Loucy (cell line): ENCODE results near the gene PIP5K1C.
"Not testable (repeated sequence)": the region's sequence is repeated elsewhere in the genome, so short reads cannot be mapped to it uniquely, and the experiment has no call there.

Experiments
- H2AFZ ChIP-seq: fragments of 200-600 bp; sonication (generic); 2 replicates; pipeline ENCODE4 v1.6.0; 2016; ENCODE audit warnings: antibody characterized with exemption, mild to moderate bottlenecking, low read length, moderate library complexity
- H3F3A ChIP-seq: fragments of 200-600 bp; 2 replicates; pipeline ENCODE4 v1.6.0; 2016; ENCODE audit warnings: antibody characterized with exemption, low read depth, mild to moderate bottlenecking
- H3K27me3 ChIP-seq: fragments of 200-600 bp; sonication (generic); 2 replicates; pipeline ENCODE4 v1.6.1; 2014; ENCODE audit warnings: low read length, mild to moderate bottlenecking; ENCODE audit not compliant: insufficient read depth, poor library complexity, severe bottlenecking
- H3K36me3 ChIP-seq: fragments of 200-600 bp; sonication (generic); 2 replicates; pipeline ENCODE4 v1.6.1; 2016; ENCODE audit warnings: low read length; ENCODE audit not compliant: insufficient read depth
- H3K4me1 ChIP-seq: fragments of 200-600 bp; sonication (generic); 2 replicates; pipeline ENCODE4 v1.5.1; 2014; ENCODE audit warnings: low read length, mild to moderate bottlenecking; ENCODE audit not compliant: insufficient read depth, poor library complexity, severe bottlenecking
- H3K4me2 ChIP-seq: fragments of 200-600 bp; sonication (generic); 2 replicates; pipeline ENCODE4 v1.6.0; 2014; ENCODE audit warnings: antibody characterized with exemption, low read length, low read depth, mild to moderate bottlenecking; ENCODE audit not compliant: poor library complexity, severe bottlenecking
- H3K4me3 ChIP-seq: fragments of 200-600 bp; sonication (generic); 2 replicates; pipeline ENCODE4 v1.5.1; 2014; ENCODE audit warnings: low read length, mild to moderate bottlenecking, mixed read lengths; ENCODE audit not compliant: poor library complexity, severe bottlenecking
- H3K79me2 ChIP-seq: fragments of 200-600 bp; sonication (generic); 2 replicates; pipeline ENCODE4 v1.6.1; 2014; ENCODE audit warnings: low read length; ENCODE audit not compliant: insufficient read depth
- H3K9ac ChIP-seq: fragments of 200-600 bp; sonication (generic); 2 replicates; pipeline ENCODE4 v1.6.0; 2014; ENCODE audit warnings: mild to moderate bottlenecking, low read depth, low read length, moderate library complexity; ENCODE audit not compliant: poor library complexity, severe bottlenecking
- H3K9me2 ChIP-seq: fragments of 200-600 bp; sonication (generic); replicated peaks from 2 replicates; pipeline ENCODE4 v1.6.1; 2016; ENCODE audit warnings: low read depth, low read length, mixed read lengths
- H3K9me3 ChIP-seq: fragments of 200-600 bp; sonication (generic); 2 replicates; pipeline ENCODE4 v1.6.1; 2014; ENCODE audit warnings: mild to moderate bottlenecking, antibody characterized with exemption, low read length, low read depth; ENCODE audit not compliant: insufficient read depth
- H4K20me1 ChIP-seq: fragments of 200-600 bp; sonication (generic); 2 replicates; pipeline ENCODE4 v1.6.0; 2014; ENCODE audit warnings: antibody characterized with exemption, low read length, mild to moderate bottlenecking; ENCODE audit not compliant: insufficient read depth, poor library complexity, severe bottlenecking
- CTCF ChIP-seq: fragments of 200-600 bp; sonication (generic); conservative IDR thresholded peaks from 2 replicates; pipeline ENCODE4 v1.5.1; 2014; ENCODE audit warnings: mild to moderate bottlenecking, antibody characterized with exemption, low read length
- EZH2phosphoT487 ChIP-seq: fragments of 200-600 bp; IDR thresholded peaks from 2 replicates; pipeline ENCODE4 v1.6.1; 2018; ENCODE audit warnings: antibody characterized with exemption, mild to moderate bottlenecking, moderate library complexity, borderline replicate concordance

The PIP5K1C gene

GRCh38 chr19:3651684-3652083, 48.6 kb downstream of the PIP5K1C start:
- H3K79me2 ChIP-seq = no peaks in the 10 kb centered on the region
- TF ChIP-seq EZH2phosphoT487 (no peak), CTCF (no peak)
- H3K9ac ChIP-seq = no peak overlapping the region
- no peak overlapping the region for H3K4me3 ChIP-seq
- H3K27me3 ChIP-seq = no peaks in the 10 kb centered on the region
- H3K9me2 ChIP-seq = no peaks in the 10 kb centered on the region
- no peaks in the 10 kb centered on the region for H4K20me1 ChIP-seq
- H3K9me3 ChIP-seq = no peaks in the 10 kb centered on the region
- no peaks in the 10 kb centered on the region for H3K36me3 ChIP-seq
- H3K4me1 ChIP-seq = no peaks in the 10 kb centered on the region
- no peak overlapping the region for H2AFZ ChIP-seq
- H3K4me2 ChIP-seq = no peak overlapping the region
- no peaks in the 10 kb centered on the region for H3F3A ChIP-seq

- no peak overlapping the region for H3K9ac ChIP-seq
- H3K4me2 ChIP-seq = no peak overlapping the region
- no peaks in the 10 kb centered on the region for H3F3A ChIP-seq
- H3K9me3 ChIP-seq = no peaks in the 10 kb centered on the region
- H2AFZ ChIP-seq = no peak overlapping the region
- H3K4me3 ChIP-seq = no peak overlapping the region
- H3K9me2 ChIP-seq = no peaks in the 10 kb centered on the region
- no peaks in the 10 kb centered on the region for H4K20me1 ChIP-seq
- H3K27me3 ChIP-seq = no peaks in the 10 kb centered on the region
- H3K4me1 ChIP-seq = no peaks in the 10 kb centered on the region
- no peaks in the 10 kb centered on the region for H3K79me2 ChIP-seq
- H3K36me3 ChIP-seq = no peaks in the 10 kb centered on the region
- TF ChIP-seq EZH2phosphoT487 = no peak
- TF ChIP-seq CTCF = no peak
Measured at GRCh38 chr19:3649888-3650287, 50.4 kb downstream of the PIP5K1C start.

- H3K9me3 ChIP-seq = no peaks in the 10 kb centered on the region
- no peaks in the 10 kb centered on the region for H4K20me1 ChIP-seq
- no peaks in the 10 kb centered on the region for H3F3A ChIP-seq
- no peak overlapping the region for H2AFZ ChIP-seq
- TF ChIP-seq CTCF = no peak
- no peak for TF ChIP-seq EZH2phosphoT487
- H3K9ac ChIP-seq = no peak overlapping the region
- H3K36me3 ChIP-seq = no peaks in the 10 kb centered on the region
- H3K27me3 ChIP-seq = no peaks in the 10 kb centered on the region
- H3K4me3 ChIP-seq = no peak overlapping the region
- H3K4me1 ChIP-seq = no peaks in the 10 kb centered on the region
- H3K4me2 ChIP-seq = no peak overlapping the region
- no peaks in the 10 kb centered on the region for H3K79me2 ChIP-seq
- H3K9me2 ChIP-seq = no peaks in the 10 kb centered on the region
Measured at GRCh38 chr19:3648037-3648905, 52.0 kb downstream of the PIP5K1C start.

GRCh38 chr19:3647102-3647501, 53.2 kb downstream of the PIP5K1C start:
- not testable (repeated sequence) for H3F3A ChIP-seq, H4K20me1 ChIP-seq, H3K4me1 ChIP-seq

More at GRCh38 chr19:3647102-3647501, 53.2 kb downstream of the PIP5K1C start:
- H3K36me3 ChIP-seq, H3K9ac ChIP-seq, H3K4me3 ChIP-seq, H3K27me3 ChIP-seq, H3K4me2 ChIP-seq, H2AFZ ChIP-seq, H3K9me3 ChIP-seq, H3K9me2 ChIP-seq, H3K79me2 ChIP-seq: not testable (repeated sequence)
